ENCODE measurements around the gene ARIH1. TPM values are rescaled to one million over a fixed set of nuclear protein-coding genes. Genes with fewer than 3 reads are reported as not detected.

ARIH1 gene
- total and polyA plus RNA-seq, 10 of the 15 experiments (the other 5 are each of a cell fraction or from before 2014, with no cell fraction given): 14.7 to 99.5 (median 26.5) TPM

GRCh38 chr15:72495007-72495406 lies 20.9 kb downstream of the ARIH1 start (continued):
- TF ChIP-seq ZBTB11 (CRISPR knock-in tag; IDR thresholded peaks at IDR 0.05): no peak
- TF ChIP-seq IRF5 (IDR thresholded peaks at IDR 0.05; ENCODE audit: borderline replicate concordance): no peak
- no peak for TF ChIP-seq USF1 (IDR thresholded peaks at IDR 0.05; ENCODE audit: borderline replicate concordance, extremely low read length, insufficient read depth, low read depth, low read length)

GRCh38 chr15:72496783-72497182 lies 22.7 kb downstream of the ARIH1 start:
- FAIRE-seq: no peak
- Histone ChIP-seq H3K36me3 (ENCODE audit: control insufficient read depth in 2 of 2, insufficient read depth in 2 of 2, low read length in 1 of 2) (no peaks in the 10 kb centered on the region), H4K20me1 (ENCODE audit: control insufficient read depth, insufficient read depth) (no peaks in the 10 kb centered on the region), H3K79me2 (ENCODE audit: control insufficient read depth, insufficient read depth, low read length) (peaks cover 63% of the 10 kb centered on the region), H3K4me3 (no peak overlapping the region), H3K9ac (ENCODE audit: control insufficient read depth, insufficient read depth, low read length) (no peak overlapping the region), H3K27ac (ENCODE audit: control insufficient read depth, insufficient read depth) (no peak overlapping the region), H2AFZ (ENCODE audit: control insufficient read depth, low read depth, low read length) (no peak overlapping the region), H3K4me1 (ENCODE audit: control insufficient read depth, insufficient read depth, low read length) (no peaks in the 10 kb centered on the region), H3K27me3 (replicated peaks in 1 of 2; ENCODE audit: control insufficient read depth in 2 of 2, insufficient read depth in 2 of 2, low read length in 1 of 2) (no peaks in the 10 kb centered on the region), H3K9me3 (replicated peaks; ENCODE audit: control insufficient read depth, insufficient read depth, low read length) (no peaks in the 10 kb centered on the region), H3K4me2 (ENCODE audit: control insufficient read depth, insufficient read depth) (no peak overlapping the region)
- in situ Hi-C loops (cut with MboI): no loop called here
- WGBS (ENCODE audit: insufficient coverage, insufficient replicate concordance, low lambda C conversion rate, missing lambda C conversion rate): 100% methylated on average over 2 of the region's 2 CpGs
- DNase-seq (ENCODE audit: low read depth, low spot score): no peak
- POLR2A ChIA-PET: interaction anchor here (0.6 kb wide), 1 partner anchor 132 kb away, joined by 4 read pairs; no protein-coding TSS in a partner anchor
- BruUV-seq (replicated peaks): no TSS peak
- CTCF ChIA-PET: interaction anchor here (1.5 to 2.8 kb wide), 2 partner anchors 23 to 36 kb away, joined by 3 to 14 read pairs; partner anchors contain the start of gene ARIH1
- RAD21 ChIA-PET (ENCODE audit: unreplicated experiment): no interaction called here
- no peak for TF ChIP-seq SMAD5 (IDR thresholded peaks at IDR 0.05; ENCODE audit: low read depth)
- no peak for ATAC-seq
- SMC1A ChIA-PET (ENCODE audit: uncharacterized antibody, unreplicated experiment): interaction anchor here (0.6 to 1.9 kb wide), 3 partner anchors 8 to 19 kb away, joined by 3 to 5 read pairs (median 4); no protein-coding TSS in a partner anchor
- intact Hi-C loops (cut with micrococcal nuclease; ENCODE audit: unreplicated experiment): no loop called here

Data from GM12878 (cell line).